Esophagus muscularis mucosa (tissue), 4 donors: ENCODE measurements around the gene LHFPL2. TPM values are rescaled to one million over a fixed set of nuclear protein-coding genes. Genes with fewer than 3 reads are reported as not detected.

ENCODE experiments used
- DNase-seq: peaks from one replicate; pipeline ENCODE4 v3.0.0-alpha.2; 2017; ENCODE audit errors: extremely low spot score
- H3K27ac ChIP-seq, 4 donors: fragments of 200-600 bp; sonication (generic); replicated peaks in 1 of 4; 1 replicate in 3 of 4; 2 replicates in 1 of 4; pipeline ENCODE4 v1.5.1; 2016 to 2019; ENCODE audit warnings: mild to moderate bottlenecking in 1 of 4
- H3K27me3 ChIP-seq, 4 donors: fragments of 200-600 bp; sonication (generic); one replicate each; pipeline versions ENCODE4 v1.5.1 to v1.6.0; 2016 to 2019
- H3K36me3 ChIP-seq, 4 donors: fragments of 200-600 bp; sonication (generic); one replicate each; pipeline ENCODE4 v1.5.1; 2016 to 2019
- H3K4me1 ChIP-seq, 4 donors: fragments of 200-600 bp; sonication (generic); one replicate each; pipeline ENCODE4 v1.5.1; 2016 to 2019
- H3K4me3 ChIP-seq, 4 donors: fragments of 200-600 bp; sonication (generic); 1 replicate in 2 of 4; 2 replicates in 2 of 4; pipeline ENCODE4 v1.5.1; 2016 to 2019; ENCODE audit warnings: mild to moderate bottlenecking in 4 of 4, moderate library complexity in 1 of 4
- H3K9me3 ChIP-seq, 4 donors: fragments of 200-600 bp; sonication (generic); 1 replicate in 3 of 4; 2 replicates in 1 of 4; pipeline ENCODE4 v1.5.1; 2016 to 2019
- CTCF ChIP-seq, 3 experiments: fragments of 200-600 bp in 2 of 3; fragments of 450-650 bp in 1 of 3; sonication (generic) in 2 of 3; IDR thresholded peaks; one replicate each; pipeline ENCODE4 v1.5.1; 2017 to 2019; ENCODE audit warnings: antibody characterized with exemption in 3 of 3, mild to moderate bottlenecking in 2 of 3, moderate library complexity in 1 of 3
- EP300 ChIP-seq: sonication (generic); formaldehyde crosslinking; IDR thresholded peaks from one replicate; pipeline ENCODE4 v1.6.1; 2017; ENCODE audit warnings: antibody characterized with exemption
- POLR2A ChIP-seq: fragments of 450-650 bp; IDR thresholded peaks from one replicate; pipeline ENCODE4 v1.6.1; 2017; ENCODE audit warnings: antibody characterized with exemption, moderate library complexity, mild to moderate bottlenecking, low read depth
- POLR2AphosphoS5 ChIP-seq, 2 donors: sonication (generic); formaldehyde crosslinking; IDR thresholded peaks; one replicate each; pipeline ENCODE4 v1.6.1; 2017; ENCODE audit warnings: antibody characterized with exemption in 2 of 2
- WGBS: methylation state at CpG from one replicate; pipeline ENCODE4 v1.1.5; 2018; 5-methylcytosine and 5-hydroxymethylcytosine counted together
- intact Hi-C: fragments of 100-400 bp; cut with DNase I; formaldehyde crosslinking; loops from one replicate; pipeline ENCODE4 v1.15.1; 2023
- total RNA-seq, 4 donors: library from RNA; depleted of rRNA; stranded (reverse); fragments of >200 nt; gene quantifications; one replicate each; pipeline versions ENCODE4 v1.1.0 to v1.2.1, GENCODE V29; 2016

LHFPL2 gene
- total RNA-seq, 4 donors from 2014 or later = 24.1 to 40.9 (median 28.1) TPM

- Histone ChIP-seq H3K4me1 (peaks cover 22 to 39% (median 30%) of the 10 kb centered on the region in 4 donors), H3K27me3 (no peaks in the 10 kb centered on the region), H3K27ac (peak overlapping the region; percentile 80 to 84 (median 82)), H3K36me3 (no peaks in the 10 kb centered on the region), H3K9me3 (no peaks in the 10 kb centered on the region), H3K4me3 (no peak overlapping the region)
- no peak for TF ChIP-seq CTCF (IDR thresholded peaks at IDR 0.05)
- peak; percentile 66 to 77 for TF ChIP-seq POLR2AphosphoS5 (IDR thresholded peaks at IDR 0.05)
- no peak for DNase-seq
- 55% methylated on average over 13 of the region's 14 CpGs for WGBS
- intact Hi-C loops = no loop called here
Measured at GRCh38 chr5:78518365-78519197, 130.0 kb downstream of the LHFPL2 start.

GRCh38 chr5:78515670-78516069, 132.9 kb downstream of the LHFPL2 start:
- intact Hi-C loops = no loop called here

GRCh38 chr5:78514427-78515330, 133.9 kb downstream of the LHFPL2 start:
- Histone ChIP-seq H3K4me3 (no peak overlapping the region), H3K4me1 (peaks cover 45 to 52% (median 48%) of the 10 kb centered on the region in 4 donors), H3K9me3 (no peaks in the 10 kb centered on the region), H3K27me3 (no peaks in the 10 kb centered on the region), H3K36me3 (no peaks in the 10 kb centered on the region), H3K27ac (no peak overlapping the region)
- no peak for DNase-seq
- intact Hi-C loops = no loop called here
- WGBS = 90% methylated on average over 8 of the region's 8 CpGs
- TF ChIP-seq EP300 (no peak), POLR2AphosphoS5 (IDR thresholded peaks at IDR 0.05) (no peak), POLR2A (no peak), CTCF (IDR thresholded peaks at IDR 0.05) (no peak)

More at GRCh38 chr5:78515670-78516069, 132.9 kb downstream of the LHFPL2 start:
- Histone ChIP-seq H3K9me3 (no peaks in the 10 kb centered on the region), H3K36me3 (no peaks in the 10 kb centered on the region), H3K4me1 (peaks cover 36 to 51% (median 39%) of the 10 kb centered on the region in 4 donors), H3K27ac (no peak overlapping the region), H3K4me3 (no peak overlapping the region), H3K27me3 (no peaks in the 10 kb centered on the region)
- TF ChIP-seq EP300 (no peak), CTCF (IDR thresholded peaks at IDR 0.05) (no peak), POLR2A (no peak), POLR2AphosphoS5 (IDR thresholded peaks at IDR 0.05) (no peak)
- no peak for DNase-seq
- WGBS = 81% methylated on average over 3 of the region's 3 CpGs

- Histone ChIP-seq H3K27me3 (no peaks in the 10 kb centered on the region), H3K36me3 (no peaks in the 10 kb centered on the region), H3K27ac (no peak overlapping the region), H3K4me3 (no peak overlapping the region), H3K4me1 (peaks cover 38 to 52% (median 48%) of the 10 kb centered on the region in 4 donors), H3K9me3 (no peaks in the 10 kb centered on the region)
- no peak for DNase-seq
- WGBS = 92% methylated on average over 6 of the region's 6 CpGs
- TF ChIP-seq POLR2AphosphoS5 (IDR thresholded peaks at IDR 0.05) (no peak), CTCF (IDR thresholded peaks at IDR 0.05) (no peak), EP300 (no peak), POLR2A (no peak)
- intact Hi-C loops = no loop called here
Measured at GRCh38 chr5:78513441-78513840, 135.1 kb downstream of the LHFPL2 start.
